ENCODE results near the gene DENND1A. TPM values are rescaled to one million over a fixed set of nuclear protein-coding genes. Genes with fewer than 3 reads are reported as not detected.

Gene DENND1A
- total RNA-seq, 1 donor from 2014 or later, result 25.2 TPM

GRCh38 chr9:123453076-123453667, 476.8 kb downstream of the DENND1A start:
- intact Hi-C loops (cut with micrococcal nuclease), result no loop called here
- CTCF ChIA-PET, result no interaction called here
- DNase-seq (no peak), ATAC-seq (ENCODE audit: low read depth) (no peak)
- no peak overlapping the region for H3K27ac Mint-ChIP-seq
- POLR2A ChIA-PET, result no interaction called here
- H3K9me3 Mint-ChIP-seq, result no peaks in the 10 kb centered on the region
- H3K36me3 Mint-ChIP-seq (ENCODE audit: low read depth), result peaks cover 62% of the 10 kb centered on the region
- H3K4me1 Mint-ChIP-seq, result no peaks in the 10 kb centered on the region
- no peaks in the 10 kb centered on the region for H3K27me3 Mint-ChIP-seq
- no peak for TF ChIP-seq CTCF (IDR thresholded peaks at IDR 0.05)
- no peak overlapping the region for H3K4me3 Mint-ChIP-seq

- H3K27me3 Mint-ChIP-seq, result no peaks in the 10 kb centered on the region
- peaks cover 62% of the 10 kb centered on the region for H3K36me3 Mint-ChIP-seq (ENCODE audit: low read depth)
- no peak for ATAC-seq (ENCODE audit: low read depth)
- ChIA-PET POLR2A (no interaction called here), CTCF (no interaction called here)
- TF ChIP-seq CTCF (IDR thresholded peaks at IDR 0.05), result no peak
- no peak overlapping the region for H3K27ac Mint-ChIP-seq
- H3K4me3 Mint-ChIP-seq, result no peak overlapping the region
- H3K9me3 Mint-ChIP-seq, result no peaks in the 10 kb centered on the region
- DNase-seq, result no peak
- no peaks in the 10 kb centered on the region for H3K4me1 Mint-ChIP-seq
- intact Hi-C loops (cut with micrococcal nuclease), result no loop called here
These were observed 478.9 kb downstream of the DENND1A start for GRCh38 chr9:123450996-123451395.

GRCh38 chr9:123450098-123450770, 479.7 kb downstream of the DENND1A start:
- Mint-ChIP-seq H3K4me1 (no peaks in the 10 kb centered on the region), H3K36me3 (ENCODE audit: low read depth) (peaks cover 63% of the 10 kb centered on the region), H3K4me3 (no peak overlapping the region), H3K27me3 (no peaks in the 10 kb centered on the region), H3K9me3 (no peaks in the 10 kb centered on the region), H3K27ac (no peak overlapping the region)
- CTCF ChIA-PET, result no interaction called here
- TF ChIP-seq CTCF (IDR thresholded peaks at IDR 0.05), result no peak
- intact Hi-C loops (cut with micrococcal nuclease), result no loop called here
- POLR2A ChIA-PET, result no interaction called here
- DNase-seq (no peak), ATAC-seq (ENCODE audit: low read depth) (no peak)

GRCh38 chr9:123447934-123448646, 481.8 kb downstream of the DENND1A start:
- ChIA-PET POLR2A (interaction anchor here (0.7 to 1.0 kb wide), 2 partner anchors 424 to 575 kb away, joined by 3 to 5 read pairs; no protein-coding TSS in a partner anchor), CTCF (no interaction called here)
- Mint-ChIP-seq H3K27me3 (no peaks in the 10 kb centered on the region), H3K4me1 (no peaks in the 10 kb centered on the region), H3K9me3 (no peaks in the 10 kb centered on the region), H3K4me3 (no peak overlapping the region), H3K27ac (no peak overlapping the region), H3K36me3 (ENCODE audit: low read depth) (peaks cover 53% of the 10 kb centered on the region)
- ATAC-seq (ENCODE audit: low read depth), result no peak
- no peak for TF ChIP-seq CTCF (IDR thresholded peaks at IDR 0.05)
- no peak for DNase-seq
- intact Hi-C loops (cut with micrococcal nuclease), result no loop called here

GRCh38 chr9:123445981-123446610, 483.8 kb downstream of the DENND1A start:
- intact Hi-C loops (cut with micrococcal nuclease), result no loop called here
- H3K4me1 Mint-ChIP-seq, result no peaks in the 10 kb centered on the region
- CTCF ChIA-PET, result no interaction called here
- H3K4me3 Mint-ChIP-seq, result no peak overlapping the region
- H3K36me3 Mint-ChIP-seq (ENCODE audit: low read depth), result peaks cover 37% of the 10 kb centered on the region
- no peaks in the 10 kb centered on the region for H3K9me3 Mint-ChIP-seq
- no peaks in the 10 kb centered on the region for H3K27me3 Mint-ChIP-seq
- no peak for ATAC-seq (ENCODE audit: low read depth)
- no peak for TF ChIP-seq CTCF (IDR thresholded peaks at IDR 0.05)
- POLR2A ChIA-PET, result no interaction called here
- DNase-seq, result no peak
- H3K27ac Mint-ChIP-seq, result no peak overlapping the region

Measured in activated B cell treated with CpG ODN at 0.5 μM for 24 hours (primary cell).